HFF-Myc (cell line): ENCODE measurements around the gene BLTP2.
A peak's percentile ranks its signal among the peaks of the same experiment; 100 is the strongest.
"Not testable (repeated sequence)": the region's sequence is repeated elsewhere in the genome, so short reads cannot be mapped to it uniquely, and the experiment has no call there.

Source experiments
- DNase-seq: peaks from one replicate; pipeline ENCODE4 v3.0.0-alpha.2; 2011; ENCODE audit warnings: low read depth; ENCODE audit errors: extremely low read depth
- H3K4me3 ChIP-seq: replicated peaks from 2 replicates; pipeline ENCODE4 v1.5.1; 2011; ENCODE audit warnings: low read depth, mild to moderate bottlenecking, control low read depth, low read length
- TF ChIP-seq, protein P1 (sequence below): IDR thresholded peaks from 2 replicates; pipeline ENCODE4 v1.5.1; 2012; ENCODE audit warnings: mild to moderate bottlenecking, low read depth, low read length, control low read depth; ENCODE audit errors: missing control alignments

Gene BLTP2

DNA sequence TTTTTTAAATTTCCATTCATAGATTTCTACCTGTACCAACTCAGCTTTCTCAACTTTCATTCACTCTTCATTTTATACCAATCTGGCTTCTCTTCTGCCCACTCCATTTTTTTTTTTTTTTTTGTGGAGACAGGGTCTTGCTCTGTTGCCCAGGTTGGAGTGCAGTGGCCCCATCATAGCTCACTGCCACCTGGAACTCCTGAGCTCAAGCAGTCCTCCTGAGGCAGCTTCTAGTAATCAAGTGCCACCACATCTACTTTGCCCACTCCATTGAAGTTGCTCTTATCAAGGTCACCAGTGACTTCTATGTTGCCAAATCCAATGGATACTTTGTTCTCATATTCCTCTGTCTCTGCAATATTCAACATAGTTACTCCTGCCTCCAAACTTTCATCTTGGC lies 18.8 kb upstream of the BLTP2 start:
- TF ChIP-seq, protein P1, sequence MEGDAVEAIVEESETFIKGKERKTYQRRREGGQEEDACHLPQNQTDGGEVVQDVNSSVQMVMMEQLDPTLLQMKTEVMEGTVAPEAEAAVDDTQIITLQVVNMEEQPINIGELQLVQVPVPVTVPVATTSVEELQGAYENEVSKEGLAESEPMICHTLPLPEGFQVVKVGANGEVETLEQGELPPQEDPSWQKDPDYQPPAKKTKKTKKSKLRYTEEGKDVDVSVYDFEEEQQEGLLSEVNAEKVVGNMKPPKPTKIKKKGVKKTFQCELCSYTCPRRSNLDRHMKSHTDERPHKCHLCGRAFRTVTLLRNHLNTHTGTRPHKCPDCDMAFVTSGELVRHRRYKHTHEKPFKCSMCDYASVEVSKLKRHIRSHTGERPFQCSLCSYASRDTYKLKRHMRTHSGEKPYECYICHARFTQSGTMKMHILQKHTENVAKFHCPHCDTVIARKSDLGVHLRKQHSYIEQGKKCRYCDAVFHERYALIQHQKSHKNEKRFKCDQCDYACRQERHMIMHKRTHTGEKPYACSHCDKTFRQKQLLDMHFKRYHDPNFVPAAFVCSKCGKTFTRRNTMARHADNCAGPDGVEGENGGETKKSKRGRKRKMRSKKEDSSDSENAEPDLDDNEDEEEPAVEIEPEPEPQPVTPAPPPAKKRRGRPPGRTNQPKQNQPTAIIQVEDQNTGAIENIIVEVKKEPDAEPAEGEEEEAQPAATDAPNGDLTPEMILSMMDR, result no peak
- H3K4me3 ChIP-seq, result peak overlapping the region; percentile 91; the same call in 1 of the 2 replicates

DNA sequence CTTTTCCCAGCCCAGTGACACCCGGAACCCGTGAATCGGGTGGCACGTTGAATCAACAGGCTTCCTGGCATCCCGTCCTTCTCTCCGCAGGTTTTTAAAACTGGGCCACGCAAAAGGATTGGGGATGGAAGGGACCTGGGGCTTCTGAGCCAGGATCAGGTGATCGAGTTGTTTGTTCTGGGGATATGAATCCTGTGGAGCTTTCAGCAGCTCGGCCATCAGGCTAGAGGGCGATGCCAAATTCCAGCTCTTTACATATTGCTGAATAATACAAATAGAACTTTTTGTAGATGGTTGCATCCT lies 17.5 kb upstream of the BLTP2 start:
- no peak for DNase-seq
- TF ChIP-seq, protein P1, result no peak

More for the DNA sequence above, 18.8 kb upstream of the BLTP2 start:
- no peak for DNase-seq

GRCh38 chr17:28661635-28662526 lies 16.9 kb upstream of the BLTP2 start, which contains the start of the genes SDF2 and SUPT6H:
Gene SDF2 (minus strand): TSS chr17:28661906. CDS start chr17:28661876, 30 bp downstream.
Gene SUPT6H (plus strand): TSS chr17:28662205. CDS start chr17:28673402, 11,197 bp downstream.
- DNase-seq, result no peak
- TF ChIP-seq, protein P1, result no peak
- peak within 1 kb of the TSS; percentile 91 for H3K4me3 ChIP-seq

More for the DNA sequence above, 17.5 kb upstream of the BLTP2 start:
- peak overlapping the region; percentile 91 for H3K4me3 ChIP-seq

DNA sequence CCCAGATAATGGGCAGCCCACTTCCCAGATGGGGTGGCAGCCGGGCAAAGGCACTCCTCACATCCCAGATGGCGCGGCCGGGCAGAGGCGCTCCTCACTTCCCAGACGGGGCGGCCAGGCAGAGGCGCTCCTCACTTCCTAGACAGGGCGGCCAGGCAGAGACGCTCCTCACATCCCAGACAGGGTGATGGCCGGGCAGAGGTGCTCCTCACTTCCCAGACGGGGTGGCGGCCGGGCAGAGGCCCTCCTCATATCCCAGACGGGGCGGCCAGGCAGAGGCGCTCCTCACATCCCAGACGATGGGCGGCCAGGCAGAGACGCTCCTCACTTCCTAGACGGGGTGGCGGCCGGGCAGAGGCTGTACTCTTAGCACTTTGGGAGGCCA lies 14.5 kb upstream of the BLTP2 start:
- H3K4me3 ChIP-seq, DNase-seq: not testable (repeated sequence)

GRCh38 chr17:28658766-28659496 lies 14.0 kb upstream of the BLTP2 start:
- not testable (repeated sequence) for H3K4me3 ChIP-seq, DNase-seq

- not testable (repeated sequence) for DNase-seq, H3K4me3 ChIP-seq
Observed at GRCh38 chr17:28658342-28658741, 13.4 kb upstream of the BLTP2 start.

DNA sequence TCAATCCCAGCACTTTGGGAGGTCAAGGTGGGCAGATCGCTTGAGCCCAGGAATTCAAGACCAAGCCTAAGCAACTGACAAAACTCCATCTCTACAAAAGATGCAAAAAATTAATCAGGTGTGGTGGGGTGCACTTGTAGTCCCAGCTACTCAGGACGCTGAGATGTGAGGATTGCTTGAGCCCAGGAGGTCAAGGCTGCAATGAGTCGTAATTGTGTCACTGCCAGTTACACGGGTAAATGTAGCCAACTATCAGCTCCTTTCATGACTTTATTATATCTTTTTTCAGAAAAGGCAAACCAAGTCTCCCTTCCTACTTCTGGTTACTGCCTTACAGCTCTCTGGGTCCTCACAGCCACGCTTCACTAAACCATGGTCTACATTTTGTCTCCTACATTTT lies 12.8 kb upstream of the BLTP2 start:
- no peak for DNase-seq
- no peak overlapping the region for H3K4me3 ChIP-seq
- TF ChIP-seq, protein P1, result no peak

- no peak overlapping the region for H3K4me3 ChIP-seq
- no peak for DNase-seq
- TF ChIP-seq, protein P1, result no peak
Observed at GRCh38 chr17:28655160-28655559, 10.2 kb upstream of the BLTP2 start.
